ENCODE measurements around the gene ADARB2.

ADARB2 gene

DNA sequence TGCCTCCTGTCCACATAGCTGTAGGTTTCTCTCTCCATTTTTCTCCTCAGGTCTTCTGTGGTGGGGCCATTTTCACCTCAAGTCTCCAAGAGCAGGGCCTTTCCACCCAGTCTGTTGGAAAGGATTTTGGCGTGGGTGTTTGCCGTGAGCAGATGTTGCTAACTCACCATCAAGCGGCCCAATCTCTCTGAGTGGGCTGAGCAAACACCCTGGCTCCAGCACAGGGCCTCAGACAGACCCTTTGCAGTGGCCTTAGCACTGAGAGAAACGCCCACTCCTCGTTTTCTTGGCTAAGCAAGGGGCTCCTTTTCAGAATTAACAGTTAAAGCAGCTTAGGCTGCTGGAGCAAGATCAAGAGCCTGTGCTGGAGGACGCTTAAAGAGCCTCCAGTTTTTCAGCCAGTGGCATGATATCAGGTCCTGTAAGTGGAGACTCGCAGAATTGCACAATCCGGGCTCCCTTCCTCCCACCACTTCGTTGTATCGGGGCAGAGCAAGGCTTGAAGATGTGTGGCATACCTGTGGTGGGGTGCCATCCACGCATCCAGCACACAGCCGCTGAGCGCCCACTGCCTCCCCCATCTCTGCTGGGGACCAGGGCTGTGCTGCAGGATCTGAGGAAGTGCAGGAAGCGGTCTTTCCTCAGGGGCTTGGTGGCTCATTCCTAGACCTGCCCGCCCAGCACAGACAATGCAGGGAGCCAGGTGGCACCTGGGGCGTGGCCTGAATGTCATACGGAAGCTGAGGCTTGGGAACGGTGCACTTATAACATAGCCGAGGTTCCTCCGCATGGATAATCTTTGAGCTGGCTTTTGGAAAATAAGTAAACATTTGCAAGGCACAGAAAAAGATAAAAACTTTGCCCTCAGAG is 142.7 kb downstream of the ADARB2 start:
- no peak for DNase-seq (ENCODE audit: low spot score)

DNA sequence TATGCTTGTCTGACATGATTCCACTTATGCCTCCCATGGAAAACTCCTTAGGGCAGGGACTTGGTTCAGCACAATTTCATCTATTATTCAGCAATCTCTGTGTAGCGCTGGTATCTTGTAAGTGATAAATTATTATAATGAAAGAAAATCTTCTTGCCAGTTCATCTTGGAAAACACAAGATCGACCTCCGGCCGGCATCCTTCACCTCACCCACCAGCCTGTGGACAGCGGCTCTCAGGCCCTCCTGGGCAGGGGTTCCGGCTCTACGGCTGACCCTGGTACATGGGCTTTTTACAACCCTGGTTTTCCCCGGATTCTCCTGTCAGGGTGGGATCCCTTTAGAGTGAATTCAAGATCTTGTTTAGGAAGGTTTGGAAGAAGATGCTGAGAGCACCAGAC is 145.6 kb downstream of the ADARB2 start:
- no peak for DNase-seq (ENCODE audit: low spot score)

DNA sequence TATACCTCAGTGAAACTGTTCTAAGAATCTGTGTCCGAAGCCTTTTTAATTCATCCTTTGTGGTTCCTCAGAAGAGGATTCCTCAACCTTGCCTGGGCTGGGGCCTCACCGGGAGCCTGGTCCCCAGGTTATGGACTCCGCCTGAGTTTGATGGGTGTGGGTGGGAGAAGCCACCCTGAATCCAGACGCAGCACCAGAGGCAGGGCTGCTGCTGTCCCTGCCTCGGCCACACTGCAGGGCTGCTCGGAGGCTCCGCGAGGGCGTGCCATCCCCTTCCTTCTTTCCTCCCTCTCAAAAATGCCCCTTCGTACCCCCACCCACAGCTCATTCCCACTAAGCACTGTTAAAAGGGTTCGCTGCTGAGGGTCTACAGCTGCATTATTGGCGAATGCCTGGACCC is 146.3 kb downstream of the ADARB2 start:
- DNase-seq (ENCODE audit: low spot score) = no peak

DNA sequence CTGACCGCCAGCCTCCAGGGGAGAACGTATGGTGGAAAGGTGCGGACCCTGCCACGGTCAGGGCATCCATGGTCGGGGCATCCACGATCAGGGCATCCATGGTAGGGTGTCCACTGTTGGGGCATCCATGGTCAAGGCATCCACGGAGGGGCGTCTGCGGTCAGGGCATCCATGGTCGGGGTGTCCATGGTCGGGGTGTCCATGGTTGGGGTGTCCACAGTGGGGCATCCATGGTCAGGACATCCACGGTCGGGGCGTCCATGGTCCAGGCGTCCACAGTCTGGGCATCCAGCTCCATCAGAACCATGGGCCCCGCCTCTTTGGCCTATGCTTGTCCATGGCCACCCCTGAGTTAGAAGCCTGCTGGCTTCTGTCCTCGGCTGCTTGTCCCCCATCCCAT is 148.1 kb downstream of the ADARB2 start:
- DNase-seq (ENCODE audit: low spot score) = no peak

DNA sequence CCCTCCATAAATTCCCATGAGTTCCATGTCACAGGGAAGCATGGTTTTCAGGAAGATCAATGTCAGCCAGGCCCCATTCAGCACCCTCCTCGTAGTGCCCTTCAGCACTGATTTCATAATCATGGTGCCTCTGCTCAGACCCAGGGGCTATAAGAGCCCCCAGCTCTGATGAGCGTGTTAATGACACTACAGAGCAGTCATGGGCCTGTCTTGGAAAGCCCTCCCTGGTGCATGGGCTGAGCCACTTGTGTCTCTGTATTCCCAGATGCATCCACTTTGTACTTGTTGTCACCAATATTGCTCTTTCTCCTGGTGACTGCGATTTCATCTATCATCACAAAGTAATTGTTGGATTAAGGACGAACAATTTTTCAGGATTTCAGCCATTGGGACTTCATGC is 154.6 kb downstream of the ADARB2 start:
- DNase-seq (ENCODE audit: low spot score) = no peak

DNA sequence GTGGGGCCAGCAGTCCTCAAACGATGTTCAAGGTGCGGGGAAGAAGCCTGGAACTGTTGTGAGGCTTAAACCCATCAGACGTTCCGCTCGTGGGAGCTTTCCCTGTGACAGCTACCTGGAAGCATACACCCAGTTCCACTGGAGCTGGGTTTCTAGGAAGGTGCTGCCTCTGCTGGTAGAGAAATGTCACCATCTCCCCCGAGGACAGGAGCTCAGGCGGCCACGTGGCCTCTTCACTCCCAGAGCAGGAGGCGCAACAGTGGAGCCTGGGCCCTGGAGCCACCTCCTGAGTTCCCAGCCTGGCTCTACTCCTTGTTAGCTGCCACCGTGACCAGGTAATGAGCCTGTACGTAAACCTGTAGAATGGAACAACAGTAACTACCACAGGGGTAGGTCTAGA is 156.1 kb downstream of the ADARB2 start:
- DNase-seq (ENCODE audit: low spot score) = no peak

DNA sequence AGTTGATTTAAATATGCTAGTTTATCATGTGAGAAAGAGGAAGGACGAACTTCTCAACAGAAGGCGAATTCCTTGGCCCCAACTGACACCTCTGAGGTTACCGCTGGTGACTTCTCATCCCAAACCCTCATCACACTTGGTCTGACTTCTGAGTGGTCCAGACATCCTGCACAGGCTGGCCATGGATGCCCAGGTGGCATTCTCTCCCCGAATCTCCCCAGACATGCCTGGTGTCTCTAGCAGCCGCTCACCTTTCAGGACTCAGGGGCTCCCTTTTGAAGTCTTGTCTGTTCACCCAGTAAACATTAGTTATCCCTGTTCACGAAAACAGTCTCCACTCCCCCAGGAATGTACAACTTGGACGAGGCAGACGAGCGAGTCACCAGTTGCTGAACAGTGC is 157.7 kb downstream of the ADARB2 start:
- DNase-seq (ENCODE audit: low spot score) = no peak

DNA sequence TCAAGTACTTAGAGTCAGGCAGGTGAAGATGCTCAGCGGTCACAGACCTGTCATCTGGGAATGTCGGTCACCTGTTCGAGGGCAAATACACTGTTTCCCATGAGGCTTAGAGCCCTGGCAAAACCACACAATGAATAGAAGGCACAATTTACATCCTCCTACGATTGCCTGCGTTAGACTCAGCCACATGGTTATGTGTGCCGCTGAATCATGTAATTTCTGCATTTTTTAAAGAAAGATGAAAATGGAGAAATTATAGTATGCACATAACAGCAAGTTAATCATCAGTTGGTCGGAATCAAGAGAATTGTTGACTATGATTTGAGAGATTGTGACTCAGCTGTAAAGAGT is 158.2 kb downstream of the ADARB2 start:
- DNase-seq (ENCODE audit: low spot score) = no peak

DNA sequence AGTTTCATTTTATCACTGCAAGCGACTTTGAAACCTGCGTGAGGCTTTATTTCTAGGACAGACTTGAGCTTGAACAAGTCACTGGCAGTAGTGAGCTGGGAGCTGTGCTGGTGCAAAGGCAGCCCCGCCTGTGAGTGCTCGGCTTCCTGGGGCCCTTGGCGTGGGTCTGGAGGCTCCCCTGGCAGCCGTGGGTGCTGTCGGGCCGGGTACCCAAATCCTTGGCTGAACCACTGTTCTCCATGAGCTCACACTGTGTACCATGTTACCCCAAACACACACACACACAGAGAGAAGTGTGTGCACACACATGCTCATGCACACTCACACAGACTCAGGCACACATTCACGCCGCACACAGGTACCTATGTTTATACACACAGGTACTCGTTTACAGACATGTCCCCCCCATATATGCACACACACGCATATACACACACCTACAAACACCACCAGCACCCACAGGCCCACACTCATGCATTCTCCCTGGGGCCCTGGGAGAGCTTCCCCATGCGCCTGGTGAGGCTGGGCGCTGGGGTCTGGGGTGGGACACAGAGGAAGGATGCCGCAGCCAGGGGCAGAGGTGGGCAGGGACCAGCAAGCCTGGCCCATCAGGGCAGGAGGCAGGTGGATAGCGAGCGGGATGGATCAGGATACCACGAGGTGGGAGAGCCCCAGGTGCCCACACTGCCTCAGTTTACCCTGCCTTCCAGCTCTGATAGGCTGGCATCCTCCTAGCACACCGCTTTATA is 158.8 kb downstream of the ADARB2 start:
- DNase-seq (ENCODE audit: low spot score) = no peak

DNA sequence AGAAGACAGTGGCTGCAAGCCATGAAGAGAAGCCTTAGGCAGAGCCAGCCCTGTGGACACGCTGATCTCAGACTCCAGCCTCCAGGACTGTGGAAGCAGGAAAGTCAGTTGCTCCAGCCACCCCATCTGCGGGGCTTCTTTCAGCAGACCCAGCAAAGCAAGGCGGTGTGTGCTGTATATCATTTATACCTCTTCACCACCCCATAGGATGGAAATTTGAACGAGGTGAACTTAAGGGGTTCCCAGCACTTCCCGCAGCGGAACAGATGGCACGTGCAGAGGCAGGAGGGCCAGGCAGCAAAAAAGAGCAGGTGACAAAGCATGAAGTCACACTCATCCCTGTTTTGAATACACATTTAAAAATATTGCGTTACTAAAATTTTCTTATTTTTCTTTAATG is 159.4 kb downstream of the ADARB2 start:
- no peak for DNase-seq (ENCODE audit: low spot score)

DNA sequence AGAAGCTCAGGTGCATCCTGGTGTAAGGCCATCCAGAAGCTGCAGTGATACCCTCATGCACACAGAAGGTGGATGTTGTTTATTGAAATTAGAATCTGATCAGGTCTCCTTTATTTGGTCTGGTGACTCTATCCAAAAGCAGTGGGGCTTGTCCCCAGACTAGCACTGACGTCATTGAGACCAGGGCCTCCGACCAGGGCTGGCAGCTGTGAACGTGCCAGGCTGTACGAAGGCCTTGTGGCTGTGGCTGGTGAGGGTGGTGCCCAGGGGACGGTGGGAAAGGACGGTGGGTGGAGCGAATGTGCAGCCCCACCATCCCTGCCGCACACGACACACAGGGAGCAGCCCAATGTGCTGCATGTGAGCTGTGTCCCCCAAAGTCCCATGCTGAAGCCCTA is 160.0 kb downstream of the ADARB2 start:
- DNase-seq (ENCODE audit: low spot score) = no peak

DNA sequence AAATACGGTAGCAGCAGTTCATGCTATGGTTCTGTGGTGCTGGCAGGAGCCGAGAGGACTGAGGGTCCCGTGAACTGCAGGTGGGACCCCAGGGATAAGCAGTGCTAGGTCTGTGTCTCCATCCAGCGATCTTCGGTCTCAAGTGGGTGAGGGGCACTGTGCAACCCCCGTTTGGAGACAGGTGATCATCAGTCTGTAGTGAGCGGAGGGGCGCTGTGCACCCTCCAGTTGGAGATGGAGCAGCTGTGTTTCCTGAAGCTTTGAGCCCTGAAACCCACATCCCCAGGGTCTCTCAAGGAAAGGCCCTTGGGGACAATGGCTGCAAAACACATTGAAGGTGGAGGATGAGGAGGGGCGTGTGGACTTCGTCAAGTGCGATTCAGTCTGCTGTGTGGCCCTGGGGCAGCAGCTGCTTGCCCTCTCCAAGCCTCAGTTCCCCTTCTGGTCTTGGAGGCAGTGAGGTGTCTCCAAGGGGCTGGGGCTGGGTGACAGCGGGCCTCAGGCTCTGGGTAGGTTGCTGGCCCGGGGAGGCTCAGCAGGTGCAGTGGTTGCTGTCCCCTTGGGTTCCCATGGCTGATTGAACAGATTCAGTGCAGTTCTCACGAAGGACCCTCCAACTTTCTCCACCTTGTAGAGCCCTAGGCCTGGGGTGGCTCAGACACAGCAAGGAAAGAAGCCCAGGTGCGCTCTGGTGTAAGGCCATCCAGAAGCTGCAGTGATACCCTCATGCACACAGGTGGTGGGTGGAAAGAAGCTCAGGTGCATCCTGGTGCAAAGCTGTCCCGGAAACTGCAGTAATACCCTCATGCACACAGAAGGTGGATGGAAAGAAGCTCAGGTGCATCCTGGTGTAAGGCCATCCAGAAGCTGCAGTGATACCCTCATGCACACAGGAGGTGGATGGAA is 160.6 kb downstream of the ADARB2 start:
- no peak for DNase-seq (ENCODE audit: low spot score)

DNA sequence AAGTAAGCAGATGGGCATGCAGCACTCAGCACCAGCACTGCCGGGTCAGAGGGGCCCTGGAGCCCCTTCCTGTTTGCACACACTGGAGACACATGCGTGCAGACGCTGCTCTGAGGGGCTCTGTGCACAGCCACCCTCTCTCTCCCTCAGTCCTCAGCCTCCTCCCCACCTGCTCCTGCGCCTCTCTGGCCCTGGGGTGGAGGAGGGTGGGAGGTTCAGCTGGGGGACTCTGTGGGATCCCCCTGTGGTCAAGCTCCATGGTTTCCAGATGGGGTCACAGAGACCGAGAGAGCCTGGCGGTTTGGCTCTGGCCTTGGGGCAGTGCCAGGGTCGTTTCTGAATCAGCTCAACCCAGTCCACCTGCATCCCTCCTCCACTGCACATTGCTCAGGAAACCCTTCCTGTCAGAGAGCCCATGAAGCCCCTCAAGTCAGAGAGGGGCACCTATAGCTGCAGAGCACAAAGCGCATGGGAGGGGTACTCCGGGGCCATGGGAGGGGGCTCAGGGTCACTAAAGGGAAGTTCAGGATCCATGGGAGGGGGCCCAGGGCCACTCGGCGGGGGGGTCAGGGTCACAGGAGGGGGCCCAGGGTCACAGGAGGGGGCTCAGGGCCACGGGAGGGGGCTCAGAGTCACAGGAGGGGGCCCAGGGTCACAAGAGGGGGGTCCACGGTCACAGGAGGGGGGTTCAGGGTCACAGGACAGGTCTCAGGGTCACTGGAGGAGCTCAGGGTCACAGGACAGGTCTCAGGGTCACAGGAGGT is 161.7 kb downstream of the ADARB2 start:
- DNase-seq (ENCODE audit: low spot score) = no peak

DNA sequence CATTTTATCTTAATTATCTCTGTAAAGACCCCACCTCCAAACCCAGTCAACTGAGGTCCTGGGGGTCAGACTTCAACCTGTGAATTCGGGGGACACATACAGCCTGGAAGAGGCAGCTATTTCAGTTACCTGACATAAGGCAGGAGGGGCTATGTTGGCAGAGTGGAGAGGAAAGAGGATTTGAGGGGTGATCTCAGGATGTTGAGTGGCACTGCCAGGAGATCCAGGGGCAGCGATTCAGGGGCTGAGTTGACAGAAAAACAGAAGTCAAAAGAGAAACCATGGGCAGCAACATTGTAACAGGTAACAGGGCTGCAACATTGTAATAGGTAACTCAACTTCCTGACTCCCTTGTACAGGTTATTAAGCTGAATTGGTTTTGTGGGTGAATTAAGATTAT is 162.6 kb downstream of the ADARB2 start:
- DNase-seq (ENCODE audit: low spot score) = no peak

DNA sequence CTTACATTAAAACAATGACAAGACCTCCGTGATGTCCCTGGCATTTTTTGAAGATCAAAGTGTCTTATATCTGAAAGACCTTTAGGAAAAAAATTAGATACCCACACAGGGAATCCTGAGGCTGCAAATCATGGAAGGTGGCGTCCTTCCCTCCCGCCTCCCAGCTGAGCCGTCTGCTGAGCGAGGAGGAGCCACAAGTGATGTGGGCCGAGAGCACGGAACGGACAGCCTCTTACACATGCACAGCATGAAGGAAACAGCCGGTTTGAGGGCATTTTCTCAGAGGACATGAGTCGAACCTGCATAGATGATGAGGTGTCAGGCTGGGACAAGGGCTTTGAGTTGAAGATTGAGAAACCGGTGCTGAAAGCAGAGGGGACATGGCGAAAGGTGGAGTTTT is 163.3 kb downstream of the ADARB2 start:
- DNase-seq (ENCODE audit: low spot score) = no peak

DNA sequence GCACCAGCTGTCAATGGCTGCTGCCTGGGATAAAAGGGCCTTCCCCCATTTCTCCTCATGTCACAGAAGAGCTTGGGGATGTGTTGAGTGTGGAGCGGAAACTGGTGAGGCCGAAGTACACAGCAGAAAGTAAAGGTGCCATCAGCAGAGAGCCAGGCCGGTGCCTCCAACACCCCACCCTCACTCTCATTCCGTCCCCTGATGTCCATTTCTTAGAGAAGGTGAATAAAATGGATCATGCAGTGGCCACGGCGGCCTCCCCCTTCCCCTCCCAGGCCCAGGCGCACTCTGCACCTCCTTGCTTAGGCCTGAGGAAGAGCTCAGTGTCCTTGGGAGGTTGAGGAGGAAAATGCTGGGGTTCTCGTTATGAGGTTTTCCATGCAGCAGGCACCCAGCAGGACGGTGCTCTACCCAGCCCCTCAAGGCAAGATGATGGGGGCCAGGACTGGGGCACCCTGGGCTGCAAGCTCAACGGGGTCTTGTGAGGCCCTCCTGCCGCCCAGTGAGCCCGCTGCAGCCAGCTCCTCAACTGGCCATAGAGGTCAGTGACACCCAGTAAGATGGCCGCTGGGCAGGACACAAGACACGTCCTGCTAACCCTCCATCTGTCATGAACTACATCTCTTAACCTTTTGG is 163.9 kb downstream of the ADARB2 start:
- no peak for DNase-seq (ENCODE audit: low spot score)

DNA sequence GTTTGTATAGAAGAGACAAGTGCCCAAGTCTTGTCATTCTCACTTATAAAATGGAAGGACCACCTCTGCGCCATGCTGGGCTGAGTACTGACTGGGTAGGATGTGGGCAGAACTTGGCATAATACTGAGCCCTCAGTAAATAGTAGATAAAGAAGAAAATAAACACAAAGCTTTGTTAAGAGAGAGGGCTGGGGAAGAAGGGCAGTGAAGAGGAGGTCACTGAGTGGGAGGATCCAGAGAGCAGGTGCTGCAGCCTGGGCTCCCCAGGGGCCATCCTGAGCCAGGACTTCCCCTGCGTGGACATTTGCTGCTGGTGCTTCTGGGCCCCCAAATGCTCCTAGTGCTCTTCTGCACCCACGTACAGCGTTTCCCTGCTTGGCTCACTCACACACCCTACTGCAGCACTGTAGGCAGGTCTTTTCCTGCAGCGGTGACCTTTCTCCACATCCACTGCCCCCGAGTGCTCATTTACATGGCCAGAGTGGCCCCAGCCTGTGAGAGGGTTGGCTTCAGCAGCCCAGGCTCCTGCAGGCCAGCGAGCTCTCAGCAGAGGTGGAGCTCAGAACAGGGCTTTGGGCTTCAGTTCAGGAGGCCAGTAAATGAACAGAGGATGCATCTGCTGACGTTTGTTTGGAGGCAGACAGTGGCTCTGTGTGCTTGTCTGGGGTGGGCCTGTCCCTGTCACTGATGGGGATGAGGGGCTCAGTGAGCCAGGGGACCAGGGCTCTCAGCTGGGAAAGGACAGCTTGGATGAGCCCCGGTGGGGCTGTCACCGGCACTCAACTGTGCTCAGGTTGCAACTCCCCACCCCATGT is 164.6 kb downstream of the ADARB2 start:
- DNase-seq (ENCODE audit: low spot score) = no peak

DNA sequence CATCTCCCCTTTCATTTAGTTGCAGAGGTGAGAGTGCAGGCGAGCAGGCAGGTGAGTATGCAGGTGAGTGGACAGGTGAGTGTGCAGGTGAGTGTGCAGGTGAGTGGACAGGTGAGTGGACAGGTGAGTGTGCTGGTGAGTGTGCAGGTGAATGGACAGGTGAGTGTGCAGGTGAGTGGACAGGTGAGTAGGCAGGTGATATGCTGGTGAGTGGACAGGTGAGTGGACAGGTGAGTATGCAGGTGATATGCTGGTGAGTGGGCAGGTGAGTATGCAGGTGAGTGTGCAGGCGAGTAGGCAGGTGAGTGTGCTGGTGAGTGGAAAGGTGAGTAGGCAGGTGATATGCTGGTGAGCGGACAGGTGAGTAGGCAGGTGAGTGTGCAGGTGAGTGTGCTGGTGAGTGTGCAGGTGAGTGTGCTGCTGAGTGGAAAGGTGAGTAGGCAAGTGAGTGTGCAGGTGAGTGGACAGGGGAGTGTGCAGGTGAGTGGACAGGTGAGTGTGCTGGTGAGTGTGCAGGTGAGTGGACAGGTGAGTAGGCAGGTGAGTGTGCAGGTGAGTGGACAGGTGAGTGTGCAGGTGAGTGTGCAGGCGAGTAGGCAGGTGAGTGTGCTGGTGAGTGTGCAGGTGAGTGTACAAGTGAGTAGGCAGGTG is 165.6 kb downstream of the ADARB2 start:
- no peak for DNase-seq (ENCODE audit: low spot score)

DNA sequence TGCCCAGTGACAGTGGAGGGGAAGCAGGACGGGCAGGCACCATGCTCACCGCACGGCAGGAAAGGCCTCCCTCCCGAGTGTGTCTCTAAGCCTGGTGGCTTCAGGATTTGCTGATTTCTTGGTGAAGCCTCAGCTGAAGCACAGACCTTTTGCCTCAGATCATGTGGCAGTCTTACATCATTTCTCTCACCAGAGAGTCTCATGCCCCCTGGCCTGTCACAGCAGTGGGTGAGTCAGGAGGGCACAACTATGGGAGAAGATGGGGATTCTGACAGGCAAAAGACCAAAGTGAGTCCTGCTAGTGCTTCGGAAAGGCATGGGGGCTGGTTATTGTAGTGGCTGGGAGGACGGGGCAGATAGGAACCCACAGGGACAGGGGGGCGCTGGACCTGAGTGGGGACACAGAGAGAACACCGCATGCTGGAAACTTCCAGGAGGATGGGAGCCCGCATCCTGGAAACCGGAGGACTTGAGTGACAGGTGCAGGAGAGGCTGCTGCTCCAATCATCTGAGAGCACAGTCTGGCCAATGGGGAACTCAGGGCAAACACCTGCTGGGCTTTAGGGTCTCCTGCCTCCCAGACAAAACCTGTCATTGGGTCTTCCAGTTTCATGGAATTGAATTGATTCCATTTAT is 166.8 kb downstream of the ADARB2 start:
- DNase-seq (ENCODE audit: low spot score) = no peak

Data from GM03348 (cell line).